GM23248 (cell line): ENCODE measurements around the gene UNC93A. TPM values are rescaled to one million over a fixed set of nuclear protein-coding genes. Genes with fewer than 3 reads are reported as not detected.
"Not testable (repeated sequence)": the region's sequence is repeated elsewhere in the genome, so short reads cannot be mapped to it uniquely, and the experiment has no call there.

Source experiments
- DNase-seq: peaks from one replicate; pipeline ENCODE4 v3.0.0-alpha.2; 2015
- H2AFZ ChIP-seq: fragments of 200-600 bp; sonication (generic); 2 replicates; pipeline ENCODE4 v1.6.1; 2016; ENCODE audit warnings: antibody characterized with exemption
- H3F3A ChIP-seq: fragments of 200-600 bp; sonication (generic); 2 replicates; pipeline ENCODE4 v1.6.1; 2016; ENCODE audit warnings: mild to moderate bottlenecking, antibody characterized with exemption, mixed run types; ENCODE audit not compliant: insufficient read depth
- H3K27ac ChIP-seq: fragments of 200-600 bp; sonication (generic); 2 replicates; pipeline ENCODE4 v1.5.1; 2016; ENCODE audit warnings: mild to moderate bottlenecking
- H3K27me3 ChIP-seq: fragments of 200-600 bp; sonication (generic); replicated peaks from 2 replicates; pipeline ENCODE4 v1.6.1; 2016; ENCODE audit warnings: mild to moderate bottlenecking; ENCODE audit not compliant: insufficient read depth
- H3K36me3 ChIP-seq: fragments of 200-600 bp; sonication (generic); 2 replicates; pipeline ENCODE4 v1.6.1; 2016; ENCODE audit warnings: low read depth, mild to moderate bottlenecking
- H3K4me1 ChIP-seq: fragments of 200-600 bp; sonication (generic); 2 replicates; pipeline ENCODE4 v1.6.1; 2016; ENCODE audit warnings: mild to moderate bottlenecking; ENCODE audit not compliant: insufficient read depth
- H3K4me2 ChIP-seq: fragments of 200-600 bp; sonication (generic); one replicate; pipeline ENCODE4 v1.6.1; 2016; ENCODE audit warnings: mild to moderate bottlenecking; ENCODE audit not compliant: unreplicated experiment
- H3K4me3 ChIP-seq: fragments of 200-600 bp; sonication (generic); 2 replicates; pipeline ENCODE4 v1.5.1; 2016; ENCODE audit warnings: mild to moderate bottlenecking
- H3K79me2 ChIP-seq: fragments of 200-600 bp; sonication (generic); 2 replicates; pipeline ENCODE4 v1.6.1; 2016; ENCODE audit warnings: mild to moderate bottlenecking; ENCODE audit not compliant: insufficient read depth
- H3K9ac ChIP-seq: fragments of 200-600 bp; sonication (generic); 2 replicates; pipeline ENCODE4 v1.6.1; 2016; ENCODE audit warnings: mild to moderate bottlenecking
- H3K9me2 ChIP-seq: fragments of 200-600 bp; sonication (generic); 2 replicates; pipeline ENCODE4 v1.6.1; 2016; ENCODE audit warnings: mixed run types, mild to moderate bottlenecking, moderate library complexity; ENCODE audit not compliant: insufficient read depth
- H3K9me3 ChIP-seq: fragments of 200-600 bp; sonication (generic); one replicate; pipeline ENCODE4 v1.6.1; 2017; ENCODE audit warnings: low read depth
- H4K20me1 ChIP-seq: fragments of 200-600 bp; sonication (generic); 2 replicates; pipeline ENCODE4 v1.6.0; 2016; ENCODE audit not compliant: insufficient read depth
- EZH2 ChIP-seq: fragments of 200-600 bp; sonication (generic); IDR thresholded peaks from 2 replicates; pipeline ENCODE4 v1.6.1; 2018; ENCODE audit warnings: antibody characterized with exemption, mild to moderate bottlenecking; ENCODE audit not compliant: insufficient read depth, poor library complexity, severe bottlenecking
- EZH2phosphoT487 ChIP-seq: fragments of 200-600 bp; sonication (generic); IDR thresholded peaks from 2 replicates; pipeline ENCODE4 v1.6.1; 2018; ENCODE audit warnings: antibody characterized with exemption, moderate library complexity, mild to moderate bottlenecking, low read depth; ENCODE audit not compliant: insufficient read depth
- WGBS, 2 experiments: methylation state at CpG; one replicate each; pipeline ENCODE4 v1.1.6; 2015 to 2017; ENCODE audit warnings: low lambda C conversion rate in 2 of 2, low coverage in 1 of 2; ENCODE audit errors: missing lambda C conversion rate in 2 of 2; 5-methylcytosine and 5-hydroxymethylcytosine counted together
- in situ Hi-C: fragments of 300-500 bp; cut with MboI; formaldehyde crosslinking; loops from 2 replicates; pipeline ENCODE4 v1.15.0; 2020
- polyA plus RNA-seq: library from polyadenylated mRNA; unstranded; fragments of >200 nt; fragmentation: Nextera tagmentation; extraction: Ambion mirVana; gene quantifications from 2 replicates; pipeline ENCODE4 v1.2.1, GENCODE V29; 2016
- total RNA-seq: library from RNA; depleted of rRNA; stranded (reverse); fragments of >200 nt; shearing (Covaris generic); gene quantifications from 2 replicates; pipeline ENCODE4 v1.2.3, GENCODE V29; 2014; rRNA removed

The UNC93A gene
- total RNA-seq (not detected in 2 replicates), polyA plus RNA-seq (not detected in 2 replicates)

DNA sequence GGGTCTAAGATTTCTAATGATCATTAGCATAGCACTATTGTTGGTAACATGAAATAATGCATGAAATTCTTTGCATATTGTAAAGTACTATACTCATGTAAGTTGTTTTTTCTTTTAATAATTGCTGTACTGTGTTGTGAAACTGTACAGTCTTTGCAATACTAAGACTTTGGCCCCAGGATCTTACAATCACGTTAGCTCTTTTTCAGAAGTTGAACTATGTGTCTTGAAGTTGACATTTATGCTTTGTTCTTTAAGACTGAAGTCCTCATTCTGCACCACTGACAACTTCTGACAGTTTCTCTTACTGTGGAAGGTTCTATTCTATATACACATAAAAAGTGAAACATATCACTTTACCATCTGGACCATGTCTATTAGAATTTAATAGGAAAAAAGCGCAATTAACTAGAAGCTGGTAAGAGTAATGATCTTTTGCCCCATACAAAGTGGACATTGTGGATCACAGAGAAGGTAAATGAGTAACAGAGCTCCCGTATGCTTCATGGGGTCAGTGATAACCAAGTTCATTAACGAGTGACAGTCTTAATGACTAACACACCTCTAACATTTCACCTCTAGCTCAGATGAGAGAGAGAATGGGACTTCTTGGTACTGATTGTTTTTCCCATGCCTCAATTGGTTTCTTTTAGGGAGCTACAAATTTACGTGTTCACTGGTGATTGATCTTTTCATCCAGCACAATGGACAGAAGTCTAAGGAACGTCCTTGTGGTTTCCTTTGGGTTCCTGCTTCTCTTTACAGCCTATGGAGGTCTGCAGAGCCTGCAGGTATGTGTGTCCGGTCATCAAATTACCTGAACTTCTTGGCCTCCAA is at the start of gene UNC93A:
UNC93A (plus strand) TSS at position 530 of the 837 bp plus-strand sequence; CDS start at position 705, 175 bp downstream.
- Histone ChIP-seq H4K20me1 (no peaks in the 10 kb centered on the region), H2AFZ (no peak within 1 kb of the TSS), H3K27ac (no peak within 1 kb of the TSS), H3K36me3 (no peaks in the 10 kb centered on the region), H3K27me3 (no peaks in the 10 kb centered on the region), H3K4me2 (no peak within 1 kb of the TSS), H3K9me2 (no peaks in the 10 kb centered on the region), H3K79me2 (no peaks in the 10 kb centered on the region), H3F3A (no peaks in the 10 kb centered on the region), H3K9me3 (no peaks in the 10 kb centered on the region), H3K9ac (no peak within 1 kb of the TSS), H3K4me3 (no peak within 1 kb of the TSS), H3K4me1 (no peaks in the 10 kb centered on the region)
- WGBS, 2 experiments: 26 to 27% methylated on average over 7 of the region's 7 CpGs
- in situ Hi-C loops: no loop called here
- TF ChIP-seq EZH2 (no peak), EZH2phosphoT487 (no peak)
- no peak for DNase-seq

GRCh38 chr6:167241321-167242134 is 49.6 kb upstream of the UNC93A start:
- H3K4me2 ChIP-seq, H3K27me3 ChIP-seq, H3K9me2 ChIP-seq, H3K27ac ChIP-seq, DNase-seq, H3K4me1 ChIP-seq, H3K36me3 ChIP-seq, H2AFZ ChIP-seq, H3K9me3 ChIP-seq, in situ Hi-C loops, H3K9ac ChIP-seq, H3F3A ChIP-seq, H4K20me1 ChIP-seq, H3K4me3 ChIP-seq, H3K79me2 ChIP-seq: not testable (repeated sequence)
- 37 to 44% methylated on average over 16 to 24 of the region's 30 CpGs for WGBS, 2 experiments

GRCh38 chr6:167242135-167242506 is 49.0 kb upstream of the UNC93A start:
- H3K4me1 ChIP-seq, H4K20me1 ChIP-seq, DNase-seq, H3K27ac ChIP-seq, H3K9ac ChIP-seq, H3K4me2 ChIP-seq, H3K79me2 ChIP-seq, H3K4me3 ChIP-seq, H3K9me2 ChIP-seq, H3K27me3 ChIP-seq, H3K36me3 ChIP-seq, H3F3A ChIP-seq, in situ Hi-C loops, H2AFZ ChIP-seq, H3K9me3 ChIP-seq: not testable (repeated sequence)
- WGBS, 2 experiments: 7 to 8% methylated on average over 2 of the region's 7 CpGs

DNA sequence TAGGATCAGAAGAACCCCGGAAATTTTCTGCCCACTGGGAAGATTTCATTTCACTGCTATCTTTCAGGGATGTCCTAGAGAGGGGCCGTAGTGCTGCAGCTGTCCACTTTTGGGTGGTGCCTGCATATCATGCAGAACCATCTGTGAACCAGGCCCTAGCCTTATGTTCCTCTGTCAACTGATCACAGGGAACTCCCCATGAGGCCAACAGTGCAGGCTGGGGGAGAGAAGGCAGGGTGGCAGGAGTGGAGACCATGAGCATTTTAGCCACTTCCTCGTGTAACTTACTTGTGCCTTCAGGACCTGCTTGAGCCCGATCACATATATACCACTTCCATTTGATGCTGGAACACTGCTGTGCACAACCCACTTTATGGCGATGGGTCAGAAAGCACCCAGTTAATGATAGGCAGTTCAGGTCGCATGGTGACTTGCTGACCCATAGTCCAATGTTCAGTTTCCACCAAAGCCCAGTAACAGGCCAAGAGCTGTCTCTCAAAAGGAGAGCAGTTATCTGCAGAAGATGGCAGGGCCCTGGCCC is 48.5 kb upstream of the UNC93A start:
- H3K4me1 ChIP-seq, H3K4me2 ChIP-seq, H3K79me2 ChIP-seq, H3K4me3 ChIP-seq, H3F3A ChIP-seq, H3K27ac ChIP-seq, DNase-seq, H3K9me2 ChIP-seq, H2AFZ ChIP-seq, H3K9ac ChIP-seq, H3K9me3 ChIP-seq, in situ Hi-C loops, H3K27me3 ChIP-seq, H3K36me3 ChIP-seq, H4K20me1 ChIP-seq: not testable (repeated sequence)
- 28 to 34% methylated on average over 6 of the region's 6 CpGs for WGBS, 2 experiments
